Endodermal cell (in vitro differentiated cells): ENCODE results near the gene CTRB1. TPM values are rescaled to one million over a fixed set of nuclear protein-coding genes. Genes with fewer than 3 reads are reported as not detected.
A peak's percentile ranks its signal among the peaks of the same experiment; 100 is the strongest.

Experiments
- DNase-seq: peaks from one replicate; pipeline ENCODE4 v3.0.0-alpha.2; 2017
- H3K27ac ChIP-seq: 2 replicates; pipeline ENCODE4 v1.5.1; 2013; ENCODE audit warnings: mild to moderate bottlenecking, low read depth, low read length, moderate library complexity
- H3K27me3 ChIP-seq: 2 replicates; pipeline ENCODE4 v1.6.1; 2013; ENCODE audit warnings: mild to moderate bottlenecking, low read length, moderate library complexity; ENCODE audit not compliant: insufficient read depth, control insufficient read depth, poor library complexity, severe bottlenecking
- H3K36me3 ChIP-seq: 2 replicates; pipeline ENCODE4 v1.7.0; 2013; ENCODE audit warnings: mild to moderate bottlenecking, low read length, moderate library complexity; ENCODE audit not compliant: control insufficient read depth, insufficient read depth
- H3K4me1 ChIP-seq: one replicate; pipeline ENCODE4 v1.7.0; 2013; ENCODE audit warnings: low read length; ENCODE audit not compliant: control insufficient read depth, insufficient read depth
- H3K4me3 ChIP-seq: 2 replicates; pipeline ENCODE4 v1.5.1; 2013; ENCODE audit warnings: mild to moderate bottlenecking, low read length, moderate library complexity
- H3K9ac ChIP-seq: 2 replicates; pipeline ENCODE4 v1.6.1; 2013; ENCODE audit warnings: mild to moderate bottlenecking, low read length, moderate library complexity; ENCODE audit not compliant: poor library complexity, severe bottlenecking; ENCODE audit errors: extremely low read depth
- H3K9me3 ChIP-seq: 2 replicates; pipeline ENCODE4 v1.6.1; 2013; ENCODE audit warnings: mild to moderate bottlenecking, low read length, moderate library complexity; ENCODE audit not compliant: control insufficient read depth
- H3K27ac Mint-ChIP-seq: 2 replicates; pipeline ENCODE4 v1.8.0; 2020; ENCODE audit warnings: mixed read lengths
- H3K27me3 Mint-ChIP-seq: 2 replicates; pipeline ENCODE4 v1.8.0; 2021; ENCODE audit warnings: mild to moderate bottlenecking, mixed read lengths; ENCODE audit not compliant: insufficient read depth
- H3K36me3 Mint-ChIP-seq: 2 replicates; pipeline ENCODE4 v1.8.0; 2020; ENCODE audit warnings: low read depth, mixed read lengths
- H3K4me1 Mint-ChIP-seq: 2 replicates; pipeline ENCODE4 v1.8.0; 2020; ENCODE audit warnings: mixed read lengths
- H3K4me3 Mint-ChIP-seq: 2 replicates; pipeline ENCODE4 v1.8.0; 2020; ENCODE audit warnings: mild to moderate bottlenecking, moderate library complexity, mixed read lengths
- H3K9me3 Mint-ChIP-seq: 2 replicates; pipeline ENCODE4 v1.8.0; 2020; ENCODE audit warnings: mild to moderate bottlenecking, mixed read lengths
- CTCF ChIP-seq: fragments of 200-600 bp; sonication (generic); conservative IDR thresholded peaks from 2 replicates; pipeline ENCODE4 v1.5.0; 2021; ENCODE audit warnings: antibody characterized with exemption, mild to moderate bottlenecking
- WGBS, 2 experiments: methylation state at CpG; one replicate each; pipeline versions ENCODE4 v1.1.5 to v1.1.7; 2013; ENCODE audit warnings: missing lambda C conversion rate in 2 of 2, mixed read lengths in 1 of 2; ENCODE audit not compliant: insufficient coverage in 1 of 2, insufficient read length in 1 of 2; 5-methylcytosine and 5-hydroxymethylcytosine counted together
- total RNA-seq, 2 donors: library from RNA; stranded (reverse); fragmentation: NEBNext Ultra II Directional in 1 of 2; extraction: Animal tissue kit (Norgen Biotek cat#: 25700) in 1 of 2; gene quantifications; 2 replicates in 1 of 2; 3 replicates in 1 of 2; pipeline ENCODE4 v1.2.1, GENCODE V29; 2021

The CTRB1 gene
- total RNA-seq, 2 donors from 2014 or later, result not detected

- WGBS, 2 experiments, result 91 to 94% methylated on average over 12 to 17 of the region's 17 CpGs
- H3K9ac ChIP-seq, result no peak overlapping the region
- Mint-ChIP-seq H3K9me3 (no peaks in the 10 kb centered on the region), H3K4me1 (peaks cover 29% of the 10 kb centered on the region), H3K27me3 (no peaks in the 10 kb centered on the region), H3K27ac (peak overlapping the region; percentile 75), H3K4me3 (no peak overlapping the region), H3K36me3 (no peaks in the 10 kb centered on the region)
- H3K4me1 ChIP-seq, result peaks cover 25% of the 10 kb centered on the region
- H3K9me3 ChIP-seq, result no peaks in the 10 kb centered on the region
- no peaks in the 10 kb centered on the region for H3K27me3 ChIP-seq
- no peaks in the 10 kb centered on the region for H3K36me3 ChIP-seq
- no peak for DNase-seq
- no peak for TF ChIP-seq CTCF
- no peak overlapping the region for H3K27ac ChIP-seq
- no peak overlapping the region for H3K4me3 ChIP-seq
Observed at GRCh38 chr16:75248536-75249380, 30.0 kb downstream of the CTRB1 start.

GRCh38 chr16:75249441-75249840 lies 30.7 kb downstream of the CTRB1 start:
- no peak overlapping the region for H3K27ac Mint-ChIP-seq
- peak overlapping the region; percentile 74 for H3K4me3 Mint-ChIP-seq
- Histone ChIP-seq H3K36me3 (no peaks in the 10 kb centered on the region), H3K27ac (no peak overlapping the region), H3K4me1 (peaks cover 26% of the 10 kb centered on the region), H3K27me3 (no peaks in the 10 kb centered on the region), H3K9me3 (no peaks in the 10 kb centered on the region), H3K9ac (no peak overlapping the region), H3K4me3 (peak overlapping the region; percentile 85)
- TF ChIP-seq CTCF, result no peak
- 81 to 86% methylated on average over 4 to 5 of the region's 5 CpGs for WGBS, 2 experiments
- no peaks in the 10 kb centered on the region for H3K9me3 Mint-ChIP-seq
- no peaks in the 10 kb centered on the region for H3K36me3 Mint-ChIP-seq
- no peak for DNase-seq
- no peaks in the 10 kb centered on the region for H3K27me3 Mint-ChIP-seq
- H3K4me1 Mint-ChIP-seq, result peaks cover 31% of the 10 kb centered on the region

- Histone ChIP-seq H3K4me3 (peak overlapping the region; percentile 85), H3K9ac (peak overlapping the region; percentile 68), H3K9me3 (no peaks in the 10 kb centered on the region), H3K36me3 (no peaks in the 10 kb centered on the region), H3K27me3 (no peaks in the 10 kb centered on the region), H3K4me1 (peaks cover 21% of the 10 kb centered on the region), H3K27ac (no peak overlapping the region)
- Mint-ChIP-seq H3K4me1 (peaks cover 34% of the 10 kb centered on the region), H3K36me3 (no peaks in the 10 kb centered on the region), H3K27me3 (no peaks in the 10 kb centered on the region), H3K4me3 (peak overlapping the region; percentile 74), H3K27ac (peak overlapping the region; percentile 78), H3K9me3 (no peaks in the 10 kb centered on the region)
- WGBS, 2 experiments, result 14 to 20% methylated on average over 12 to 29 of the region's 29 CpGs
- no peak for DNase-seq
- no peak for TF ChIP-seq CTCF
Observed at GRCh38 chr16:75250089-75250808, 31.5 kb downstream of the CTRB1 start.
